GM19023 (cell line): Measurements from ENCODE around the gene FCHSD1.
A peak's percentile ranks its signal among the peaks of the same experiment; 100 is the strongest.
"Not testable (repeated sequence)": the region's sequence is repeated elsewhere in the genome, so short reads cannot be mapped to it uniquely, and the experiment has no call there.

Experiments used
- ATAC-seq: cut with Tn5 transposase; IDR thresholded peaks from one replicate; pipeline ENCODE4 v1.9.1; 2021; ENCODE audit warnings: mild to moderate bottlenecking, moderate library complexity; ENCODE audit not compliant: unreplicated experiment

FCHSD1 gene

DNA sequence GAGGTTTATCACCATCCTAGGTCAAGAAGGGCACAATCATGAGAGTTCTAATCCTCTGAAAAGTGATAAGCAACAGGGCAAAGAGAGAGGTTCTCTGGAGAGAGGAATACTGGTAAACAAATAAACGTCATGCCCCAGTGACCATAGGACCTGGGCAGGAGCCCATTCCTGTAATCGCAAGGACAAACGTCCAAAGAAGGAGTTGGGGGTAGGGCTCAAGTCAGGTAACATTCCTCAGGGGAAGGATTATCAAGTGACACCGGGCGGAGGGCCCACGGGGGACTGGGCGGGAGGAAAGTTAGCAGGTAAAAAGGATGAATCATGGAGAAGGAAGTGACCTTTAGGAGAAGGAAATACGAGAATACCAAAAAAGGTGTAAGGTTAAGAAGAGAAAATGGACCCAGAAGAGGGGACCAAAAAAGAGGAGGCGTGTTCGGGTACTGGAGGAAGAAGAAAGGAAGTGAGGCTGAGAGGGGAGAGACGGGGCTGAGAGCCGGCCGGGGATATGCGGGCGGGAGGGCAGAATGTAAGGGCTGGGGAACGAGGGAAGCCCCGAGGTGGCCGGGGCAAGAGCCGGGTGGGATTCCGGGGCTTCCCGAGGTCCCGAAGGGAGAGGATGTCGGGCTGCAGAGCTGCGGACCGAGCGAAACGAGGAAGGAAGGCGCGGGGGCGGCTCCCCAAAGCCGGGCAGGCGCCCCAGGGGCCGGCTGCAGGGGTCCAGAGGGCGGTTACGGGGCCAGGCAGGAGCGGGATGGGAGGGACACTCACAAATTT lies 33.0 kb downstream of the FCHSD1 start:
- peak; percentile 26 for ATAC-seq

- no peak for ATAC-seq
These were observed 33.6 kb downstream of the FCHSD1 start for GRCh38 chr5:141617682-141618029.

GRCh38 chr5:141617128-141617527 lies 34.1 kb downstream of the FCHSD1 start:
- no peak for ATAC-seq

DNA sequence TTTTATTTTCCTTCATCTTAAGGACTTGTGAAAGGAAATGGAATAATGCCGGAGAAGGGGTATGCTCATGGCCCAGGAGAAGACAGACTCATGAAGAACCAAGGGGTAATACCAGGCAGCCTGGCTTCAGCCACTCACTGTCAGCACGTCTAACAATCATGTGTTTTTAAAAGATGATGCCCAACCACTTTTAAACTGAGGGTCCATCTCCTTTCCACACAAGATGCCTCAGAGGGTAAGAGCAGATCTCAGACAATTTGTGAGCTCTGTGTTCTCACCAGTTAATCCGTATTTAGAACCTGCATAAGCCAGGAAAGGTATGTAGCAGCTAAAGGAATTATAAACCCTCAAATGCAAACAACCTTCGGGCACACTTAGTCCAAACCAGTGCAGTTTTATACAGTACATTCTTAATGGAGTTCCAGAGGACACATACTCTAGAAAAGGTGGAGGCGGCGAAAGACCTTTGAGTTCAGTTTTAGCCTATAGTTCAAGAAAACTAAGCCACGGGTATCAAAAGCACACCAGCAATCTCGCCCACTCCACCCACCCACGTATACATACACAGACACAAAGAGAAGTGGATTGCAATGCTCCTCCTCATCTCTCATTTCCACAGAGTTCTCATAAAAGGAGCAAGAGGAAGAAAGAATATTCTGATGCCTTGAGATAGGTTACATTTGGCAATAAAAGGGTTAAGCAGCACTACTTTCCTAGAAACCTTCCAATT lies 35.1 kb downstream of the FCHSD1 start:
- ATAC-seq = no peak

DNA sequence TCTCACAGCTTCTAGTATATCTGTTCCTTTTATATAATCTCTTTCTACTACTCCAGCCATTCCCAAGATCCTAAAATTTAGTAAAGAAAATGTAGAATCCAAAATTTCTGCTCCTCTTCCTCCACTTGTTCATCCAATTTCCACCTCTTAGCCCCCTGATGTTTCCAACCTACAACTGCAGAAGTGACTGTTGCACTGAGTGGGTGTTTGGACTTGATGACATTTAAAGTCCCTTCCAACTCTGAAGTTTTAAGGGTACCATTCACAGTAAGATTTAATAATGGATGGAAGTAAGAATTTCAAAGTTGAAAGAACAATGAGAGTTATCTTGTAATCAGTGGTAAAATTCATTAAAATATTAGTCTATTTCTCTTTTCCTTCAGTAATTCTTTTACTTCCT lies 37.9 kb downstream of the FCHSD1 start:
- no peak for ATAC-seq

DNA sequence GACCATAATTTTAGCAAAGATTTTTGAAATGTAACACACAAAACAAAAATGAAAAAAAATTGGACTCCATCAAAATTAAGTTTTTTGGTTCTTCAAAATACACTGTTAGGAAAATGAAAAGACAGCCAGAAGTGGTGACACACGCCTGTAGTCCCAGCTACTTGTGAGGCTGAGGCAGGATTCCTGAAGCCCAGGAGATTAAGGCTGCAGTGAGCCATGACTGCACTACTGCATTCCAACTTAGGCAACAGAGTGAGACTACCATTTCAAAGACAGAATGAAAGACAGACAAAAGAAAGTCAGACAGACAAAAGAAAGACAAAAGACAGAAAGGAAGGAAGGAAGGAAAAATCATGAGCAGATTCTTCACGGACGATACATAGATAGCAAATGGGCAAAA lies 39.9 kb downstream of the FCHSD1 start:
- no peak for ATAC-seq

GRCh38 chr5:141609921-141610320 lies 41.3 kb downstream of the FCHSD1 start:
- ATAC-seq = not testable (repeated sequence)

DNA sequence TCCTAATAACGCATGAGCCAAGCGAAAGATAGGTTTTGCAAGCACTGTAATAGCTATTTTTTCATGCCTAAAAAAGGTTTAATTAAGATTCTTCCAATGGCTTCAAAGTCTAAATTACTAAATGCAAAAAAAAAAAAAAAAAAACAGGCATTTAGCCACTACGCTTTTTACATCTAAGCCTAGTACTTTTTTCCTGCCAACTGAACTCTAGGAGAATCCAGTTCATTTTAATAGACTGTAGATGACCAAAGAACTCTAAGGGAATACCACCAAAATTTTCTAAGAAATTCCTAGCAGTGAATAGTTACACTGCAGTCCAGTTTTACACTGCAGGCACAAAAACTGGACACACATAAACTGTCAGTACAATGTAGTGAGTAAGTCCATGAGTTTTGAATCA lies 42.2 kb downstream of the FCHSD1 start:
- ATAC-seq = no peak

- no peak for ATAC-seq
These were observed 42.7 kb downstream of the FCHSD1 start for GRCh38 chr5:141608557-141608956.

DNA sequence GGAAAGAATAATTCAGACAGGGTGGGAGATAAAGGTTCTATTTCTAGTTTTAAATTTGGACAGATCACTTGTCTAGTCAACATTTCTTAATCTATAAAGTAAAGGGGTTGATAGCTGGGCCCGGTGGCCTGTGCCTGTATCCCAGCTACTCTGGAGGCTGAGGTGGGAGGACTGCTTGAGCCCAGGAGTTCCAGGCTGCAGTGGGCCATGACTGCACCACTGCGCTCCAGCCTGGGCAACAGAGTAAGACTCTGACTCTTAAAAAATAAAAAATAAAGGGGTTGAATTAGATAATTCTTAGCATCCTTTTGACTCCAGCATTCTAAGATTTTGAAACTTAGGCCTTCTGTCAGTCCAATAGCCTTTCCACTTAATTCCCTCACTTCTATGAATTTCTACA lies 43.2 kb downstream of the FCHSD1 start:
- no peak for ATAC-seq

GRCh38 chr5:141605523-141606277 lies 45.5 kb downstream of the FCHSD1 start:
- peak; percentile 98 for ATAC-seq

DNA sequence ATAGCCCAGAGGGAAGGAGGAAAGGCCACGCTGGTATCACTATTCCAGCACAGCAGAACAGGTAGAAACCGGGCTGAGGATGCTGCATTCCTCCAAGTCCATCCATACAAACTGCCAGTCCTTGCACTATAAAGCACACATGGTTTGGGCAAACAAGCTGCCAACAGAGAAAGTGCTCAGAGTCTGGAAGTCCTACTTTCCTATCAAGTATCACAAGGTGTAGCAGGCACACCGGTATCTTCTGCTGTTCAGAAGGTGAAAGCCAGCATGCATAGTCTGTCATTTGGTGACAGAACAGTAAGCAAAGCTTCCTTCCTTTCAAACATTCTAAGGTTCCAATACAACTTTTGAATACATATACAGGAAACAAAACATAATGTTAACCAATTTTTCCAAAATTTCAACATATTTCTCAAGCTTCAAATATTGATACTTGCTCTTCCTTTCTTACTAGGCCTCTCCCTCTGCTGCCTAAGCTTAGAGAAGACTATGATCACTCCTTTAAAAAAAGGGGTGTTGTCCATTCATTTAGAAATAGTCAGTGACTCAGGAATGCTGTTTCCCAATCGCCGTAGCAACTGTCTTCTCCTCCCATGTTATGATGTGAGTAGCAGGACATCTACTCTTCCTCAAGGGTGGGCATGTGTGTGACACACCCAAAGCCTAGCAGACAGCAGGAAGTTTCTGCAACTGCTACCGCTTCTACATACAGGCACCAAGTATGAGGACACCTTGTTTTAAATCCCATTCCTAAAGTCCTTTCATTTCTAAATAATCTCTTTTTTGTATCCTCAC lies 47.1 kb downstream of the FCHSD1 start:
- no peak for ATAC-seq

- no peak for ATAC-seq
These were observed 48.6 kb downstream of the FCHSD1 start for GRCh38 chr5:141602606-141603005.

GRCh38 chr5:141598391-141599345 lies 52.5 kb downstream of the FCHSD1 start:
- ATAC-seq = no peak

DNA sequence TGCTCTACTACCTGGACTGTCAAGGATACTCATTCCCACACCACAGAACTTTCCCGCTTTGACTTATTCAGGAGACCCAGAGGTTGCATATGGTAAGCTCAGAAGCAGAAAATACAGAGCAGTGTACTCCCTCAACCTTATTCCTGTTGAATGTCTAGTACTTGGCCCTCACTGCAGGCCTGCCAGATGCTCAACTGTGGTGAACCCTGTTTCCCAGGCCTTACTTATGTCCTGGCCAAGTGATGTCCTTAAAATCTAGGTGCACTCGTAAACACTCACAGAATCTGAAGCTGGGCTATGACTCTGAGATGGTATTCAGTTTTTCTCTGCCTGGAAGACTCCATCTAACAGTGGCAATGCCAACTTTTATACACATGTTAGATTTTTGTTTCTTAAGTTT lies 53.4 kb downstream of the FCHSD1 start:
- ATAC-seq = no peak

- ATAC-seq = no peak
These were observed 53.8 kb downstream of the FCHSD1 start for GRCh38 chr5:141597394-141597793.

GRCh38 chr5:141596867-141597266 lies 54.4 kb downstream of the FCHSD1 start:
- no peak for ATAC-seq

DNA sequence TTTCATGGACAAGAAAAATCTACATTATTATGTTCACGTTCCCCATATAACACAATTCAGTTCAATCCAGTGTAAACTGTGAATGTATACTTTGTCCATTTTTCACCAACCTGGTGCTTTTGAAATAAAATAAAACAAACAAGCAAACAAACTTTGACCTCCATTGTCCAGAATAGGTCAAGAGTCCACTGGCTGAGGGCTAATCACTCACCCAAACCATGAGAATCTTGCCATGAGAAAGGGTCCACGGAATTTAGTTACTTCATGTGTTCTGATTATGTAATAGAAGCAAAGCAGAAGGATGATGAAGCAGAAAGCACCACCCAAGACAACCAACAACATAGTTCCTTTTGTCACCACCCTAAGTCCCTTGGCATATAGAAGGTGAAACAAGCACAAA lies 61.1 kb downstream of the FCHSD1 start:
- no peak for ATAC-seq
